HAP-1 (cell line): Measurements from ENCODE around the gene AHNAK2.
A peak's percentile ranks its signal among the peaks of the same experiment; 100 is the strongest.
"Not testable (repeated sequence)": the region's sequence is repeated elsewhere in the genome, so short reads cannot be mapped to it uniquely, and the experiment has no call there.

ENCODE experiments used
- DNase-seq, 2 experiments: peaks; one replicate each; pipeline ENCODE4 v3.0.0-alpha.2; 2016 to 2020; ENCODE audit warnings: low spot score in 2 of 2
- H3K27me3 ChIP-seq: fragments of 250-450 bp; sonication (Bioruptor Pico); 2 replicates; pipeline ENCODE4 v1.5.1; 2020; ENCODE audit warnings: low read depth, mild to moderate bottlenecking, moderate library complexity
- H3K36me3 ChIP-seq: fragments of 250-450 bp; sonication (Bioruptor Pico); replicated peaks from 2 replicates; pipeline ENCODE4 v1.5.1; 2020; ENCODE audit warnings: mild to moderate bottlenecking
- H3K4me1 ChIP-seq: fragments of 250-450 bp; sonication (Bioruptor Pico); 2 replicates; pipeline ENCODE4 v1.5.1; 2020; ENCODE audit warnings: mild to moderate bottlenecking
- H3K4me3 ChIP-seq: fragments of 250-450 bp; sonication (Bioruptor Pico); 2 replicates; pipeline ENCODE4 v1.5.1; 2020; ENCODE audit warnings: mild to moderate bottlenecking, moderate library complexity
- H3K9me3 ChIP-seq: fragments of 250-450 bp; sonication (Bioruptor Pico); 2 replicates; pipeline ENCODE4 v1.5.1; 2020; ENCODE audit warnings: mild to moderate bottlenecking, moderate library complexity
- in situ Hi-C: fragments of 300-500 bp; cut with MboI; formaldehyde crosslinking; loops from 3 replicates; pipeline ENCODE4 v1.14.3; 2020; ENCODE audit warnings: low sequenced_read_pairs, inconsistent platforms, mixed read lengths

The AHNAK2 gene

DNA sequence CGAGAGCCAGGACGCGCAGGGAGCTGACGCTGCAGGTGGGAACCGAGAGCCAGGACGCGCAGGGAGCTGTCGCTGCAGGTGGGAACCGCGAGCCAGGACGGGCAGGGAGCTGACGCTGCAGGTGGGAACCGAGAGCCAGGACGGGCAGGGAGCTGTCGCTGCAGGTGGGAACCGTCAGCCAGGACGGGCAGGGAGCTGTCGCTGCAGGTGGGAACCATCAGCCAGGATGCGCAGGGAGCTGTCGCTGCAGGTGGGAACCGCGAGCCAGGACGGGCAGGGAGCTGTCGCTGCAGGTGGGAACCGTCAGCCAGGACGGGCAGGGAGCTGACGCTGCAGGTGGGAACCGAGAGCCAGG is 72.6 kb downstream of the AHNAK2 start:
- H3K27me3 ChIP-seq = peaks cover 27% of the 10 kb centered on the region
- in situ Hi-C loops = loop anchor here (10.0 kb wide), 1 partner anchor 139 kb away; no protein-coding TSS in a partner anchor
- H3K4me3 ChIP-seq, H3K4me1 ChIP-seq, H3K9me3 ChIP-seq, H3K36me3 ChIP-seq, DNase-seq: not testable (repeated sequence)

DNA sequence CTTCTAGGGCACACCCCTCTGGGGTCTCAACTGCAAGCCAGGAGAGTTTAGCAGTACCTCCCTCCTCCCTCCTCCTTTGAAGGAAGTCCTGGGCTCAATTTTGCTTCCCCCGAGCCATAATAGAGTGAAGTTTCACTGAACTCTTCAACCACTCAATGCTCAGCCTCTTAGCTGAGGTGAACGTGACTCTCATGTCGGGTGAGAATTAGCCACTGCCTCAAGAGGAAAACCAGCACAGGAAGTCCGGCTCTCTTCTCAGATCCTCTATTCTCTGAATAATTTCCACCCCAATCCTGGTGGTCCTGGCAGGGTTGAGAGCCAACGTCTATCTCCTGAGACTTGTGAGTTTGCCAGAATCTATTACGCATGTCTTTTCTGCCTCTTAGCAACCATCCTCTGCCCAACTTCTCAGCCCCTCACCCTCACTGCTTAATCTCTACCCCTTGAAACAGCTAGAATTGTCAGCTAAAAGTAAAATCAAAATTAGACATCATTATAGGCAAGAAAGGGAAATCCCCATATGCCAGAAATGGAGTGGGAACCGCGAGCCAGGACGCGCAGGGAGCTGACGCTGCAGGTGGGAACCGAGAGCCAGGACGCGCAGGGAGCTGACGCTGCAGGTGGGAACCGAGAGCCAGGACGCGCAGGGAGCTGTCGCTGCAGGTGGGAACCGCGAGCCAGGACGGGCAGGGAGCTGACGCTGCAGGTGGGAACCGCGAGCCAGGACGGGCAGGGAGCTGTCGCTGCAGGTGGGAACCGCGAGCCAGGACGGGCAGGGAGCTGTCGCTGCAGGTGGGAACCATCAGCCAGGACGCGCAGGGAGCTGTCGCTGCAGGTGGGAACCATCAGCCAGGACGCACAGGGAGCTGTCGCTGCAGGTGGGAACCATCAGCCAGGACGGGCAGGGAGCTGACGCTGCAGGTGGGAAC is 73.3 kb downstream of the AHNAK2 start:
- not testable (repeated sequence) for H3K4me3 ChIP-seq, H3K9me3 ChIP-seq, H3K4me1 ChIP-seq, DNase-seq, H3K36me3 ChIP-seq
- in situ Hi-C loops = loop anchor here (10.0 kb wide), 1 partner anchor 140 kb away; no protein-coding TSS in a partner anchor
- peaks cover 27% of the 10 kb centered on the region for H3K27me3 ChIP-seq

DNA sequence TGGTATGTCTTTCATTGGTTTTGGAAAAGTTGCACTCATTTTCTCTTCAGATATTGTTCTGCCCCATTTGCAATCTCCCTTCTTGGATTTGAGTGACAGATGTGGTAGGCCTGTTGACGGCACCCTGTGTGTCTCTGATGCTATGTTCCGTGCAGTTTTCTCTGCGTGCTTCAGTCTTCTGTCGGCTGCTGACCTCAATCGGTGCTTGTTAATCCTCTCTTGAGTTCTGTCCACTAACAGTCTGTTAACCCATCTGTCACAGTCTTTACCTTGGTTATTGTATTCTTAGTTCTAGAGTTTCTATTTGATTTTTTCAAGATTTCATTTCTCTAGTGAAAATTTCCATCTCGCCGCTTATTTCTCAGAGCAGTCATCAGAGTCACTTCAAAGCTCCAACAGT is 74.2 kb downstream of the AHNAK2 start:
- H3K9me3 ChIP-seq = peaks cover 3% of the 10 kb centered on the region
- H3K4me3 ChIP-seq = no peak overlapping the region
- in situ Hi-C loops = loop anchor here (10.0 kb wide), 1 partner anchor 141 kb away; no protein-coding TSS in a partner anchor
- DNase-seq = no peak
- H3K4me1 ChIP-seq = no peaks in the 10 kb centered on the region
- no peaks in the 10 kb centered on the region for H3K36me3 ChIP-seq
- H3K27me3 ChIP-seq = peaks cover 27% of the 10 kb centered on the region

DNA sequence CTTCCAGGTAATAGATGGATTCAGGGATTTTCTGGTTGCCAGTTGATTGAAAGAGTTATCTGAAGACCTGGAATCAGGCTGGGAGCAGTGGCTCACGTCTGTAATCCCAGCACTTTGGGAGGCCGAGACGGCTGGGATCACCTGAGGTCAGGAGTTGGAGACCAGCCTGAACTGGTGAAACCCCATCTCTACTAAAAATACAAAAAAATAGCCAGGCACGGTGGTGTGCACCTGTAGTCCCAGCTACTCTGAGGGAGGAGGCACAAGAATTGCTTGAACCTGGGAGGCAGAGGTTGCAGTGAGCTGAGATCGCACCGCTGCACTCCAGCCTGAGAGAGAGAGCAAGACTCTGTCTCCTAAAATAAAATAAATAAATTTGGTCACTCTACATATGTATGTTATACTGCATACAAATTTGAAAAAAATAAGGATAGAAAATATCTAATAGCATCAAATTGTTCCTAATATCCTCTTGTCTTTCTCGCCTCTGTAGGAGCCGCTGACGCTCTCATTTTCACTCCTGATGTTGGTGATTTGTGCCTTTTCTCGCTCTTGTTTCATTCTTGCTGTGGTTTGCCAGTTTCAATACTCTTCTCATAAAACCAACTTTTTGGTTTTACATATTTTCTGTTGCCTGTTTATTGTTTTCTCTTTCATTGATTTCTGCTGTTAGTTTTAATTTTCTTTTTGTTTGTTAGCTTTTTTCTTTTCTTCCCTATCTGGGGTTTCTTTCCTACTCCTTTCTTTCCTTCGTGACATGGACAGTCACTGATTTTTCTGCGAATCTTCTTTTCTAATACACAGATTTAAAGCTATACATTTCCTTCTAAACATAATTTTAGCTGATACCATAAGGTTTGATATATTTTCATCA is 77.3 kb downstream of the AHNAK2 start:
- peaks cover 20% of the 10 kb centered on the region for H3K27me3 ChIP-seq
- in situ Hi-C loops = loop anchor here (10.0 kb wide), 1 partner anchor 144 kb away; no protein-coding TSS in a partner anchor
- H3K4me1 ChIP-seq = no peaks in the 10 kb centered on the region
- H3K9me3 ChIP-seq = no peaks in the 10 kb centered on the region; the same call in 1 of the 2 replicates
- no peak for DNase-seq
- H3K36me3 ChIP-seq = no peaks in the 10 kb centered on the region
- H3K4me3 ChIP-seq = no peak overlapping the region

DNA sequence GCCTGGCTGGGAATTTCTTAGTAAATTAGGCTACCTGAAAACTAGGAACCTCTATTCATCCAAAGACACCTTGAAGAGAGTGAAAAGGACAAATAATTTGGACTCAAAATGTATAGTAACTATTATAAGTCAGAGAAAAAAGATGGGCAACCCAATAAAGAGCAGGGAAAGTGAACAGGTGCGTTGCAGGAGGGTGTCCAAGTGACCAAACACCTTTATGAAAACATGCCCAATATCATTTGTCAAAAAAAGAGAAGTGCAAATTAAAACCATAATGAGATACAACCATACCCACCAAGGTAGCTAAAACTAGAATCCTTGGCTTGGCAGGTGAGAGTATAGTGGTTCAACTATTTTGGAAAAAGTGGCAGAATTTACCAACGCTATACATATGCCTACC is 78.4 kb downstream of the AHNAK2 start:
- in situ Hi-C loops = loop anchor here (10.0 kb wide), 1 partner anchor 145 kb away; no protein-coding TSS in a partner anchor
- peaks cover 19% of the 10 kb centered on the region for H3K27me3 ChIP-seq
- no peak for DNase-seq
- H3K4me1 ChIP-seq = no peaks in the 10 kb centered on the region
- no peaks in the 10 kb centered on the region for H3K36me3 ChIP-seq
- no peak overlapping the region for H3K4me3 ChIP-seq
- no peaks in the 10 kb centered on the region; the same call in 1 of the 2 replicates for H3K9me3 ChIP-seq

DNA sequence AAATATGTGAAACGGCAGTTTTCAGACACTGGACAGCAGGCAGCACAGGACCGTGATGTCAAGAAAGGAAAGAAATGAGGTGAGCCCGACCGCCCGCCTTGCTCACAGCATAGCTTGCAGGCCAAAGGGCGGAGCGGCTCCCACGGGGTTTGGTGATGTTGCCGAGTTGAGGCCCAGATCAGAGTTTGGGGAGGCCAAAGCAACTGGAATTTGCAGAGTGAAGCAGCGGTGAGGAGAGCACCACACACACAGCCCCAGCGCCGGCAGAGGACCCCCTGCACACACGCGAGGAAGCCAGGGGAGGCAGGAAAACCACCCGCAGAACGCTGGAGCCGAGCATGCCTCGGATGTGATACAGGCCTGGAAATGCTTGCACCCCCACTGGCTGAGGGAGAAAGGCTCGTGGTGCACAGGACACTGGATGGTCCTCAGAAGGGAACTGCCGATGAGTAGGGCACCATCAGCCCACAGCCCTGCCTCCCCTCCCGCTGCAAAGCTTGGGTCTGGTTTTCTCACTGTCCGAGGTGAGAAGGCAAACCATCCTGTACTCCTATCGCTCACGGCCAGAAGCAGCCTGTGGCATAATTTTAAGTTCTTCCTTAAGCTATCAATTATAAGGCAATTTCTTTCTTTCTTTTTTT is 79.2 kb downstream of the AHNAK2 start:
- in situ Hi-C loops = no loop called here
- no peak for DNase-seq
- Histone ChIP-seq H3K27me3 (peaks cover 12% of the 10 kb centered on the region), H3K4me1 (no peaks in the 10 kb centered on the region), H3K9me3 (no peaks in the 10 kb centered on the region), H3K36me3 (no peaks in the 10 kb centered on the region), H3K4me3 (no peak overlapping the region)

DNA sequence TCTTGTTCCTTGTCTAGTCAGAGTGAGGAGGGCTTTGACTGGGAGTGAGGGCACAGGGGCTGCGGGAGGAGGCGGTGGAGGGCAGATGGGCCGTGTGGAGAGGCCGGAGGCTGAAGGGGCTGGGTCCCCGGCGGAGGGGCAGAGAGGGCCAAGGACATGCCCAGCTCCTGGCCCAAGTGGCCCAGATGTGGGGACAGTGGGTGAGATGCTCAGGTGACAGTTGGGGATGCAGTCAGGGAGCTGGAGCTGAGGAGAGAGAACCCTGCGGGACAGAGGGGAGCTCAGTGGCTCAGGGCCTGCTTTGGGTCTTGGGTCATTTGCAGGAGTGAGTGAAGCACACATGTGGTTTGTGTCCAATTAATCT is 80.0 kb downstream of the AHNAK2 start:
- in situ Hi-C loops = no loop called here
- no peaks in the 10 kb centered on the region for H3K4me1 ChIP-seq
- no peaks in the 10 kb centered on the region for H3K36me3 ChIP-seq
- H3K9me3 ChIP-seq = no peaks in the 10 kb centered on the region
- no peak overlapping the region for H3K4me3 ChIP-seq
- H3K27me3 ChIP-seq = peaks cover 8% of the 10 kb centered on the region
- DNase-seq = no peak

DNA sequence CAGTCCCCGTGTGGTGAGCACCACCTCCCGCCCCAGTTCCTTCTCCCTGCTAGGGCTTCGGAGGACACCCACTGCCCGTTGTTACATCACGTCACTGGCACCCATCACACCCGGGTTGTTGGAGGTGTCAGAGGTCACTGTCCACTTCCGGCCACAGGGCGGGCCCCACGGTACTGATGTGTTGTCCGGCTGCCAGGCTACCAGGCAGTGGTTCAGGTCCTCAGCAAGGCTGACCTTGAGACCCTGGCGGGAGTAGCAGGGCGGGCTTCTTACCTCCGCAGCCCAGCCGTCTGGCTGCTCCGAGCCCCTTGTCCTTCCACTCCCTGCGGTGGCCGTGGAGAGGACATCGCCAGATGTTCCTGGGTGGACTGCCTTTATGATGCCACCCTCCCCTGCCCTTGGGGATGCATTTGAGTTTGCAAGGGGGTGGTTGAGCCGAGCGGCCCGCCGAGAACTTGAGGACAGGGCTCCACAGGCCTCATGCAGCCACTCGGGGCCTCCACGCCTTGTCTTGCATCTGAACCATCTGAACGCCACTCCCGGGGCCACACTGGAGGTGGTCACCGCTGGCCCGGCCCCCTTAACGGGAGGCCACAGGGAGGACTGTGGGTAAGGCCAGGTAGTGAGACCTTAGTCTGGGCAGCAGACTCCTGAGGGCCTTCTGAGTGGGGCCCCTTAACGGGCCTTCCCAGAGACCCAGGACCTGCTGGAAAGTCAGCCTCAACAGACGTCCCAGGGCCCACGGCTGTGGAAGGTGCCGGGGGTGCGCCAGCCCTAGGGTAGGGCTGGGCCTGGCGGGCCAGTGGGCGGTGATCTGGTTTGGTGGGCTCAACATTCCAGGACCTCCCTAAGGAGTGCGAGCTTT is 80.6 kb downstream of the AHNAK2 start:
- peak in 1 of 2 experiments; percentile 7 for DNase-seq
- Histone ChIP-seq H3K9me3 (no peaks in the 10 kb centered on the region), H3K27me3 (peaks cover 5% of the 10 kb centered on the region), H3K36me3 (no peaks in the 10 kb centered on the region), H3K4me3 (no peak overlapping the region), H3K4me1 (no peaks in the 10 kb centered on the region)
- in situ Hi-C loops = no loop called here

DNA sequence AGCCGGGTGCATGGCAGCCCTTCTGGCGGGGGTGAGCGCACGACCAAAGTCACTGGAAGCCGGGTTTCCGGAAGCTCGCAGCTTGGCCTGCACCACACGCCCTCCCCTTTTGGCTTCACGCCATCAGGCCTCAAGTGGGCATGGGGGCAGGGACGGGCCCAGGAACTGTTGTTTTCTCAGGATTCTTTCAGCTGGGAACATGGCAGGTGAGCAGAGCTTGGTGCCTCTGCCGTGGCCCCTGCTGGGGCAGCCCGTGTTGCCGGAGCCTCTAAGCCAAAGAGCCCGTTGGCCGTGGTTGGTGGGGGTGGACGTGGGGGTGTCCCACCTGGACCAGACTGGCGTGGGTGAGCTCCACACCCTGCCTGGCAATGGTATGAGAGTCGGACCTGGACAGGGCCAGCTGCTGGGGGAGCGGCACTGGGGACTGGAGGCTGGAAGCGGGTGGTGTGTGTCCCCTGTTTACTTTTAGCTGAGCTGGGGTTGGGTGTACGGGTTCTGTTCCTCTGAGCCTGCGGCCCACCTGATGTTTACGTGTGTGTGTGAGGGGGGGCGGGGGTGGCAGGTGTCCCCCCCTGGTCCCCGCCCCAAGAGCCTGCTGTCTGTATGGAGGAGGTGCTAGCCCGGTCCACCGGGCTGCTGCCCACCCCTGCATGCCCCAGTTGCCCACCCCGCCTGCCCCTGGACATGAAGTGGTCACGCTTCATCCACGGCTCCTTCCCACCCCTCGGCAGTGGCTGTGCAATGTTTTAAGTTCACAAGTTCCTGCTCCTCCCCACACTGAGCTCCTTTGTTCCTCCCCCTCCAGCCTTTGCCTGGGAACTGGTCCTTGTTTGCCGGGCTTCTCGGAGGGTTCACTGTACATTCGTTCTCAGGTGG is 82.2 kb downstream of the AHNAK2 start:
- no peaks in the 10 kb centered on the region for H3K4me1 ChIP-seq
- peak in 1 of 2 experiments; percentile 30 for DNase-seq
- H3K36me3 ChIP-seq = no peaks in the 10 kb centered on the region
- no peaks in the 10 kb centered on the region; the same call in 1 of the 2 replicates for H3K27me3 ChIP-seq
- no peaks in the 10 kb centered on the region for H3K9me3 ChIP-seq
- H3K4me3 ChIP-seq = no peak overlapping the region
- in situ Hi-C loops = no loop called here

DNA sequence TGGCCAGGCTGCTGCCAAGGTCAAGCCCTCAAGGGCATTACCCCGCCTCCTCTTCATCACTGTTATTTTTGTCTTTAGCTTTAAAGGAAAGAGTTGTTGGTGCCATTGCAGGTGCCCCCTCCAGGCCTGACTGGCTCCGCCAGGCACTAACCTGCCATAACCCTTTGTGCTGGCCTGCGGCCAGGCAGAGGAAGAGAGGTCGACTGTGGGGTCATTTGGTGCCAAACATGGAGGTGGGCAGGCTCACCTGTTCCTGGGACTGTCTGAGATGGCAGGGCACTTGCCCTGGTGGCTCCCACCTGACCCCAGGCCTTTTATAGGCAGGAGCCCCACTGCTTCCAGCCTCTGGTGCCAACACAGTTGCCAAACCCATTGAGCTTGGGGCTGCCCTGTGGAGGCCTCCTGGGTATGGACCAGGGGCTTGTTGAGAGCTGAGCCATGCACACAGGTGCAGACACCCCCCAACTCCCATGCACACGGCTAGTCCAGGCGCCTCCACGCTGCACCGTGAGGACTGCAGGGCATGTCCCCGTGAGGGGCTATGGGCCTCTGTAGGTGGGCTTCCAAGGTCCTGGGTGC is 82.9 kb downstream of the AHNAK2 start:
- Histone ChIP-seq H3K9me3 (no peaks in the 10 kb centered on the region), H3K27me3 (no peaks in the 10 kb centered on the region; the same call in 1 of the 2 replicates), H3K36me3 (no peaks in the 10 kb centered on the region), H3K4me3 (no peak overlapping the region), H3K4me1 (no peaks in the 10 kb centered on the region)
- in situ Hi-C loops = no loop called here
- peak in 1 of 2 experiments; percentile 8 for DNase-seq

DNA sequence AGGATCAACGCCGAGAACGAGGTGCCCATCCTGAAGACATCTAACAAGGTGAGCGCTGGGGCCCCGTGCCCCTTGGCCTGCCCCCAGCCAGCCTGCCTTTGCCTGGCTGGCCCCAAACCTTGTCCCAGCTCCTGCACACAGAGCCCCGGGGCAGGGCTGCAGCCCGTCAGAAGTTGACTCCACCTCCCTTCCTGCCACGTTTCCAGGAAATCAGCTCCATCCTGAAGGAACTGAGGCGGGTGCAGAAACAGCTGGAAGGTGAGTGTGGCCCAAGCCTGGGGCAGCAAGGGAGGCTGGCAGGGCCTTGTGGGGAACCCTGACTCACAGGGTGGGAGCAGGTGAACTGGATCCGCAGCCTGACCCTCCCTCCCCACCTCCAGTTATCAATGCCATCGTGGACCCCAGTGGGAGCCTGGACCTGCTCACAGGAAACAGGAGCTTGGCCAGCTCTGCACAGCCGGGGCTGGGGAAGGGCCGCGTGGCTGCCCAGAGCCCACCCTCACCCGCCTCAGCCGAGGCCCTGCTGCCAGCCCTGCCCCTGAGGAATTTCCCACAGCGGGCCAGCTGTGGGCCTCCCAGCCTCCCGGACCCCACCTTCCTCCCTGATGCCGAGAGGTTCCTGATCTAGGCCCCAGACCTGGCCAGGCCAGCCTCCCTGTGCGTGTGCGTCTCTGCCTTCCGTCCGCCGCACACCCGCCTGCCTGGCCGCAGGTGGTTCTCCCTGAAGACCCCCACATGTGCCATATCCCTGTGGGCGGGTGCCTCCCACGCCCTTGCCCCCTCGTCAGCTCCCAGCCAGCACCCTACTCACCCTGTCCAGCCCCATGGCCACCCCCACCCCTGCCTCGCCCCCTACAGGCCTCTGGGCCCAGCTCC is 83.6 kb downstream of the AHNAK2 start:
- H3K4me3 ChIP-seq = no peak overlapping the region
- DNase-seq = peak in 1 of 2 experiments; percentile 11

More for the DNA sequence above, 83.6 kb downstream of the AHNAK2 start:
- in situ Hi-C loops = no loop called here
- H3K27me3 ChIP-seq = no peaks in the 10 kb centered on the region
- no peaks in the 10 kb centered on the region for H3K36me3 ChIP-seq
- no peaks in the 10 kb centered on the region for H3K9me3 ChIP-seq
- no peaks in the 10 kb centered on the region for H3K4me1 ChIP-seq
